H1 (cell line): ENCODE data around the gene ADCY1. TPM values are rescaled to one million over a fixed set of nuclear protein-coding genes. Genes with fewer than 3 reads are reported as not detected.

Experiments used
- CTCF ChIA-PET: fragments of 300-600 bp; sonication (Branson Sonifier 250); formaldehyde crosslinking; loops from one replicate; lab custom pipeline; 2021; ENCODE audit not compliant: partially characterized antibody; lab: Charles Lee
- POLR2A ChIA-PET: fragments of 300-600 bp; sonication (Branson Sonifier 250); formaldehyde crosslinking; loops from one replicate; lab custom pipeline; 2021; ENCODE audit warnings: inconsistent platforms; ENCODE audit not compliant: partially characterized antibody; lab: Charles Lee
- DNase-seq, 2 experiments: peaks; one replicate each; pipeline versions ENCODE4 v3.0.0 to v3.0.0-alpha.2; 2010 to 2022; ENCODE audit warnings: low spot score in 2 of 2, low read depth in 1 of 2, mixed read lengths in 1 of 2
- FAIRE-seq: peaks from 2 replicates; lab custom pipeline; 2011; peaks lifted over from hg19 to GRCh38; lab: Jason Lieb, UNC
- H2AFZ ChIP-seq: 2 replicates; pipeline ENCODE4 v1.8.1; 2012; ENCODE audit warnings: low read length, inconsistent platforms
- H2AK5ac ChIP-seq: 2 replicates; pipeline ENCODE4 v1.6.1; 2013; ENCODE audit warnings: low read depth, low read length
- H2BK120ac ChIP-seq: replicated peaks from 2 replicates; pipeline ENCODE3; 2013; ENCODE audit warnings: low read depth, low read length, inconsistent platforms
- H2BK12ac ChIP-seq: 2 replicates; pipeline ENCODE4 v1.6.1; 2013; ENCODE audit warnings: low read depth, low read length
- H2BK15ac ChIP-seq: 2 replicates; pipeline ENCODE4 v1.6.1; 2013; ENCODE audit warnings: low read length
- H2BK20ac ChIP-seq: 2 replicates; pipeline ENCODE4 v1.6.1; 2013; ENCODE audit warnings: low read length
- H2BK5ac ChIP-seq: 2 replicates; pipeline ENCODE4 v1.6.1; 2013; ENCODE audit warnings: low read depth, low read length
- H3K14ac ChIP-seq: 2 replicates; pipeline ENCODE4 v1.6.1; 2013; ENCODE audit warnings: inconsistent platforms; ENCODE audit not compliant: insufficient read length
- H3K18ac ChIP-seq: 2 replicates; pipeline ENCODE4 v1.6.1; 2013; ENCODE audit warnings: low read length; ENCODE audit errors: extremely low read depth
- H3K23ac ChIP-seq: 2 replicates; pipeline ENCODE4 v1.6.1; 2013; ENCODE audit warnings: inconsistent platforms; ENCODE audit not compliant: insufficient read length
- H3K23me2 ChIP-seq: 2 replicates; pipeline ENCODE4 v1.6.1; 2013; ENCODE audit warnings: low read depth, low read length
- H3K27ac ChIP-seq: 2 replicates; pipeline ENCODE4 v1.6.1; 2011; ENCODE audit warnings: low read depth, low read length, inconsistent platforms
- H3K27me3 ChIP-seq, 4 experiments: replicated peaks in 1 of 4; 1 replicate in 1 of 4; 2 replicates in 3 of 4; pipeline versions ENCODE4 v1.6.1 to v1.8.1; 2011 to 2013; ENCODE audit warnings: low read length in 3 of 4, mild to moderate bottlenecking in 3 of 4, inconsistent platforms in 2 of 4, mixed read lengths in 2 of 4, moderate library complexity in 1 of 4; ENCODE audit not compliant: control insufficient read depth in 3 of 4, insufficient read depth in 3 of 4; ENCODE audit errors: extremely low read depth in 1 of 4
- H3K36me3 ChIP-seq, 4 experiments: 2 replicates each; pipeline versions ENCODE4 v1.6.1 to v1.8.1; 2011 to 2013; ENCODE audit warnings: mild to moderate bottlenecking in 4 of 4, low read length in 3 of 4, moderate library complexity in 2 of 4, control low read depth in 1 of 4, inconsistent platforms in 1 of 4; ENCODE audit not compliant: insufficient read depth in 4 of 4, control insufficient read depth in 2 of 4
- H3K4ac ChIP-seq: replicated peaks from 2 replicates; pipeline ENCODE3; 2013; ENCODE audit warnings: low read length, low read depth, mixed read lengths, inconsistent platforms; ENCODE audit not compliant: insufficient read length
- H3K4me1 ChIP-seq, 4 experiments: replicated peaks in 1 of 4; 1 replicate in 1 of 4; 2 replicates in 3 of 4; pipeline versions ENCODE4 v1.6.1 to v1.8.1; 2011 to 2013; ENCODE audit warnings: low read length in 3 of 4, inconsistent platforms in 2 of 4, mixed read lengths in 1 of 4; ENCODE audit not compliant: insufficient read depth in 4 of 4, control insufficient read depth in 3 of 4
- H3K4me2 ChIP-seq, 2 experiments: 2 replicates each; pipeline versions ENCODE4 v1.6.1 to v1.8.1; 2011 to 2013; ENCODE audit warnings: low read depth in 2 of 2, low read length in 2 of 2, control low read depth in 1 of 2, inconsistent platforms in 1 of 2, mild to moderate bottlenecking in 1 of 2; ENCODE audit not compliant: insufficient read depth in 1 of 2
- H3K4me3 ChIP-seq, 4 experiments: fragments of 200-600, 300-600 bp in 1 of 4; sonication (generic), shearing (Covaris generic), sonication (Bioruptor Twin) in 1 of 4; 2 replicates each; pipeline versions ENCODE4 v1.5.1 to v1.8.1; 2011 to 2016; ENCODE audit warnings: low read length in 4 of 4, low read depth in 3 of 4, control low read depth in 2 of 4, inconsistent platforms in 2 of 4, mild to moderate bottlenecking in 2 of 4, mixed read lengths in 1 of 4, moderate library complexity in 1 of 4; ENCODE audit not compliant: insufficient read depth in 2 of 4; ENCODE audit errors: extremely low read depth in 1 of 4
- H3K56ac ChIP-seq: replicated peaks from 2 replicates; pipeline ENCODE3; 2013; ENCODE audit warnings: low read depth, mild to moderate bottlenecking, mixed read lengths, low read length, inconsistent platforms; ENCODE audit not compliant: insufficient read length
- H3K79me1 ChIP-seq: 2 replicates; pipeline ENCODE4 v1.6.1; 2013; ENCODE audit warnings: low read depth, low read length, control low read depth
- H3K79me2 ChIP-seq, 2 experiments: 2 replicates each; pipeline versions ENCODE4 v1.6.1 to v1.8.1; 2012 to 2013; ENCODE audit warnings: low read length in 2 of 2, mild to moderate bottlenecking in 2 of 2, inconsistent platforms in 1 of 2; ENCODE audit not compliant: insufficient read depth in 2 of 2, control insufficient read depth in 1 of 2
- H3K9ac ChIP-seq, 4 experiments: replicated peaks in 1 of 4; 1 replicate in 1 of 4; 2 replicates in 3 of 4; pipeline versions ENCODE4 v1.6.1 to v1.8.1; 2011 to 2013; ENCODE audit warnings: low read depth in 3 of 4, low read length in 3 of 4, control low read depth in 2 of 4, mild to moderate bottlenecking in 2 of 4, moderate library complexity in 2 of 4, inconsistent platforms in 1 of 4; ENCODE audit errors: extremely low read depth in 1 of 4
- H3K9me3 ChIP-seq, 2 experiments: 2 replicates each; pipeline versions ENCODE4 v1.6.1 to v1.8.1; 2012 to 2013; ENCODE audit warnings: mild to moderate bottlenecking in 2 of 2, moderate library complexity in 2 of 2, control low read depth in 1 of 2, inconsistent platforms in 1 of 2, low read depth in 1 of 2, low read length in 1 of 2, mixed read lengths in 1 of 2; ENCODE audit not compliant: insufficient read depth in 2 of 2
- H4K20me1 ChIP-seq, 2 experiments: replicated peaks in 1 of 2; 2 replicates each; pipeline versions ENCODE3 to v1.8.1; 2011 to 2013; ENCODE audit warnings: inconsistent platforms in 2 of 2, low read length in 2 of 2, mild to moderate bottlenecking in 1 of 2; ENCODE audit not compliant: insufficient read depth in 2 of 2, control insufficient read depth in 1 of 2
- H4K5ac ChIP-seq: 2 replicates; pipeline ENCODE4 v1.6.1; 2013; ENCODE audit warnings: low read length, low read depth, mixed read lengths, inconsistent platforms; ENCODE audit not compliant: insufficient read length
- H4K8ac ChIP-seq: 2 replicates; pipeline ENCODE4 v1.8.0; 2013; ENCODE audit warnings: mild to moderate bottlenecking, moderate library complexity, low read length, inconsistent platforms; ENCODE audit not compliant: insufficient read depth; ENCODE audit errors: extremely low read depth
- H4K91ac ChIP-seq: replicated peaks from 2 replicates; pipeline ENCODE3; 2013; ENCODE audit warnings: low read length, mixed read lengths, inconsistent platforms; ENCODE audit not compliant: insufficient read length
- BCL11A ChIP-seq, 2 experiments: IDR thresholded peaks; one replicate each; pipeline ENCODE4 v1.6.1; 2011; ENCODE audit warnings: low read depth in 2 of 2, low read length in 2 of 2, mild to moderate bottlenecking in 2 of 2
- BRCA1 ChIP-seq: IDR thresholded peaks from 2 replicates; pipeline ENCODE4 v1.6.1; 2012; ENCODE audit warnings: low read depth, low read length, improper control_type of control experiment
- CEBPB ChIP-seq: IDR thresholded peaks from 2 replicates; pipeline ENCODE4 v1.6.1; 2012; ENCODE audit warnings: low read depth, low read length
- JUN ChIP-seq: IDR thresholded peaks from 2 replicates; pipeline ENCODE4 v1.6.1; 2011; ENCODE audit warnings: low read depth, mild to moderate bottlenecking, improper control_type of control experiment, low read length
- MAFK ChIP-seq: IDR thresholded peaks from 2 replicates; pipeline ENCODE4 v1.6.1; 2012; ENCODE audit warnings: low read depth, mild to moderate bottlenecking, improper control_type of control experiment, low read length
- NANOG ChIP-seq: IDR thresholded peaks from 2 replicates; pipeline ENCODE4 v1.6.1; 2011; ENCODE audit warnings: low read length, low read depth, mild to moderate bottlenecking, inconsistent platforms; ENCODE audit not compliant: insufficient read depth, poor library complexity, severe bottlenecking
- PHF8 ChIP-seq: fragments of 200-600 bp; sonication (generic); conservative IDR thresholded peaks from 2 replicates; pipeline ENCODE4 v1.7.1; 2012; ENCODE audit warnings: low read depth, mild to moderate bottlenecking, inconsistent platforms, low read length, moderate library complexity
- RXRA ChIP-seq: IDR thresholded peaks from 2 replicates; pipeline ENCODE4 v1.6.1; 2011; ENCODE audit warnings: low read depth, mild to moderate bottlenecking, low read length, moderate library complexity; ENCODE audit not compliant: insufficient read depth
- SP2 ChIP-seq: IDR thresholded peaks from 2 replicates; pipeline ENCODE4 v1.6.1; 2012; ENCODE audit warnings: mild to moderate bottlenecking, low read length, inconsistent platforms
- SP4 ChIP-seq: IDR thresholded peaks from 2 replicates; pipeline ENCODE4 v1.6.1; 2012; ENCODE audit warnings: low read length, inconsistent platforms
- SRF ChIP-seq: IDR thresholded peaks from 2 replicates; pipeline ENCODE4 v1.6.1; 2011; ENCODE audit warnings: mild to moderate bottlenecking, low read depth, low read length, moderate library complexity
- ZNF274 ChIP-seq: IDR thresholded peaks from 2 replicates; pipeline ENCODE4 v1.7.0; 2012; ENCODE audit warnings: low read length, borderline replicate concordance; ENCODE audit errors: extremely low read depth
- WGBS, 2 experiments: shearing (Covaris generic) in 1 of 2; methylation state at CpG; one replicate each; pipeline versions ENCODE4 v1.1.6 to v1.1.7; 2013 to 2015; ENCODE audit warnings: low lambda C conversion rate in 2 of 2, mixed read lengths in 2 of 2, inconsistent platforms in 1 of 2, low coverage in 1 of 2, missing lambda C conversion rate in 1 of 2; ENCODE audit not compliant: insufficient replicate concordance in 2 of 2, insufficient coverage in 1 of 2, insufficient read length in 1 of 2; ENCODE audit errors: extremely low coverage in 1 of 2, missing lambda C conversion rate in 1 of 2; 5-methylcytosine and 5-hydroxymethylcytosine counted together
- polyA plus RNA-seq, 7 experiments: library from polyadenylated mRNA; depleted of rRNA in 3 of 7; stranded (reverse) in 5 of 7; unstranded in 2 of 7; fragments of >200 nt in 5 of 7; fragments of 200-250 nt in 2 of 7; gene quantifications; 1 replicate in 5 of 7; 2 replicates in 1 of 7; 4 replicates in 1 of 7; pipeline versions ENCODE4 v1.2.1 to v1.2.3, GENCODE V29; 2011 to 2013; ENCODE audit warnings: missing spikeins in 2 of 7, mixed read lengths in 2 of 7
- total RNA-seq: library from RNA; stranded (reverse); fragmentation: NEBNext Ultra II Directional; extraction: Animal tissue kit (Norgen Biotek cat#: 25700); gene quantifications from 2 replicates; pipeline ENCODE4 v1.2.1, GENCODE V29; 2021

The ADCY1 gene
- total and polyA plus RNA-seq, 2 of the 8 experiments (the other 6 are each of a cell fraction or from before 2014, with no cell fraction given), result 7.9 to 26.9 TPM

DNA sequence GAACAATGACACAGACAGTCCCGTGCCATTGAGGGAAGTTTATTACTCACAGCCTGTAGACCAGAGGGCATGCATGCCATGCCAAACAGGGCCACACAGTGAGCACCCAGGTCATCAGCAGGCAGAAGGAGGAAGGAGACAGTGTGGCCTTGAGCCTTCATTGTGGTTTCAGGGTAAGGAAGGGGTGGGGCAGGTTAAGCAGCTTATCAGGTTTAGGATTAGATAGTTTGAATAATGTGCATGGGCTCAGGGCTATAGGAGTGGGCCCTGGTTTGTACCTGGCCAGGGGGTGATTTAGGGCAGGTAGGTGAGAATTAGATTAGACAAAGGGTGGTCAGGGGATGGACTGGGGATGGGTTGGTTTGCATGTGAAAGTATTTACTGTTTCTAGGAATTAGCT lies 67.9 kb downstream of the ADCY1 start:
- Histone ChIP-seq H3K36me3 (no peaks in the 10 kb centered on the region), H4K20me1 (no peaks in the 10 kb centered on the region), H3K27me3 (no peaks in the 10 kb centered on the region), H3K79me2 (no peaks in the 10 kb centered on the region; a peak in 1 of 4 replicates), H2BK5ac (no peak overlapping the region), H3K4ac (no peak overlapping the region), H2BK20ac (no peak overlapping the region), H3K9ac (no peak overlapping the region), H3K4me2 (no peak overlapping the region), H3K9me3 (no peaks in the 10 kb centered on the region), H4K5ac (no peak overlapping the region), H4K8ac (no peak overlapping the region), H2AFZ (no peak overlapping the region), H3K18ac (no peak overlapping the region), H3K23me2 (no peaks in the 10 kb centered on the region), H3K79me1 (peaks cover 6% of the 10 kb centered on the region; the same call in 1 of the 2 replicates), H2BK12ac (no peak overlapping the region), H3K23ac (no peak overlapping the region), H2BK15ac (0 out of 2 replicates have a peak overlapping the region, but pooled peaks have one; percentile 65), H4K91ac (no peak overlapping the region), H3K56ac (no peak overlapping the region), H2BK120ac (no peak overlapping the region), H3K4me1 (no peaks in the 10 kb centered on the region; a peak in 1 of 7 replicates), H3K4me3 (no peak overlapping the region), H3K27ac (no peak overlapping the region), H3K14ac (no peak overlapping the region), H2AK5ac (no peak overlapping the region)
- POLR2A ChIA-PET, result no interaction called here
- DNase-seq (no peak), FAIRE-seq (no peak)
- 93% methylated on average over 1 of the region's 1 CpG; no CpG with 5 or more reads in 1 of the 2 experiments for WGBS, 2 experiments
- CTCF ChIA-PET, result no interaction called here
- TF ChIP-seq SP4 (no peak), ZNF274 (no peak), SP2 (no peak), MAFK (no peak), RXRA (no peak), BCL11A (IDR thresholded peaks at IDR 0.05; ENCODE audit: low read depth in 2 of 2, low read length in 2 of 2) (no peak), CEBPB (no peak), JUN (no peak), PHF8 (no peak), BRCA1 (no peak), SRF (no peak), NANOG (no peak)
